GM18870 (cell line): Measurements from ENCODE around the gene FAM217A.
"Not testable (repeated sequence)": the region's sequence is repeated elsewhere in the genome, so short reads cannot be mapped to it uniquely, and the experiment has no call there.

Experiments
- ATAC-seq: cut with Tn5 transposase; IDR thresholded peaks from one replicate; pipeline ENCODE4 v1.9.1; 2021; ENCODE audit warnings: moderate library complexity; ENCODE audit not compliant: unreplicated experiment

Gene FAM217A, protein sequence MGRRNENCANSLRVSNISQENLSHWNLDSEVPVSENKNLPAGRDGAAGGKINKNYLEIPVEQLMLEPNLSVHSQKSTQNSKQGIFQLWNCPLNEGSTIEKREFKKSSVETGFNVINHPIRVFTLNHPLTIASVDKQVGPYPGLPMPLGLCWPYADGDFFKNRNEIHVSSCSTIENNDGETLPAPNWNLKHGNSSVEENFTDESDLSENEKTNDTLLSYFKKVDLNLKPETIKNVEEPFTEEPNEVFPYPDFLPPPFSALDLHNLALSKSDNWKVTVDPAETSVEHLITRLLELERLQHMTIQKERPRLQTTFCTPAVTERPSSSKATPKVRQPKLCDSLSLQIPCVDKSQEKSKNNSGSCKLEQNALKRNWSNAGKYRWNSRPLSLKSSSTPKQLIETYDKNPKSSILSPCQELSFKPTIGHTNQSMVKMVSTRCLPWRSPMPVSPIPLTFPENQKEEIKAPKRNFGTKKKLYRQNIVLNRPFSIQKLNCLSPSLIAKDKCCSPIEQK

DNA sequence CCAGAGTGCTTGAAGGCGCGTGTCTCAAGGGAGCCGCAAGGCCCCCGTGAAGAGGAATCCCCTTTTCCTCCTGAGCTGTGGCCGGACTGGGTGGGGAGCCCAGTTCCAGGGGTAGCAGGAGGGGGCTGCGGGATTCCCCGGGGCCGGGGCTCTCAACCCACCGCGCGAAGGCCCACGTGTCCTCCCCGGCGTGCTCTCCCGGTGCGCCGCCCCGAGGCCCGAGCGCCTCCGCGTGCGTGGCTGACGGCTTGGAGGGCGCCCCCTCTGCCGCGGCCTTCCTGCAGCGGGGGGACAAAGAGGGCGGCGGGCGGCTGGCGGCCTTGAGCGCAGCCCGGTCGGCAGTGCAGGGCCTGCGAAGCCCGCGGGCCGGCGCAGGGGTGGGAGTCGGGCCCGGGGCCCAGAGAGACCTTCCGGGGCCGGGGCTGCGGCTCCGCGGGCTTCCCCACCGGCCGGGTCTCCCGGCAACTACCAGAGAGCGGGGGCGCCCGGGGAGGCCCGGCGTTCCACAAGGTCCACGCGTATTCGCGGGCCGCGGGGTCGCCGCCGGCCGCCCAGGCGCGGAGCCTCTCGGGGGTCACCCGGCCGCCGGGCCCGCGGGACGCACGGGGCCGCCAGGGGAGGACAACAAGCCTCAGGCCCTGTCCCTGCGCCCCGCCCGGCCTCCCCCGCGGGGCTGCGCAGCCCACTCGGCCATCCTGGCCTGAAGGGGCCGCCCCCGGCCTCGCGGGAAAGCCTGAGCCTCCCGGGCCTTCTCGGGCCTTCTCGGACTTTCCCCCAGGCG is at the start of gene FAM217A:
Gene FAM217A (minus strand): TSS at position 447 of the 781 bp plus-strand sequence. CDS start 1,723 bp downstream, outside the sequence.
- no peak for ATAC-seq

DNA sequence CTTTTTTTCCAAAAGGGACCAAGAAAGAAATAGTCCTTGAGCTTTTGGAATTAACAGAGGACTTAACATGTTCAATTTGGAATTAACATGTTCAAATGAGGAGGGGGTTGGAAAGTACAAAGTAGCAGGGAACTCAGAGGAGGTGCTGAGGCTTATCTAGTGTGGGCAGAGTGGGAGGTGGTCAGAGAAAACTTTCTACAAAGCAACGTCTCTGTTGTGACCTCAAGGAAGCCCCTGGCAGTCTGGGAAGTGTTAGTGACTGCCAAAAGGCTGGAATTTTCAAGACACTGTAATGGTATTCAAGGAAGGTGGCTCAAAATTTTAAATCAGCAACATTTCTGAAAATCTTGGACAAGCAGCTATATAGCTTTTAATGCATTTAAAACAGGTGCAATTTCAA is 49.1 kb upstream of the FAM217A start:
- no peak for ATAC-seq

DNA sequence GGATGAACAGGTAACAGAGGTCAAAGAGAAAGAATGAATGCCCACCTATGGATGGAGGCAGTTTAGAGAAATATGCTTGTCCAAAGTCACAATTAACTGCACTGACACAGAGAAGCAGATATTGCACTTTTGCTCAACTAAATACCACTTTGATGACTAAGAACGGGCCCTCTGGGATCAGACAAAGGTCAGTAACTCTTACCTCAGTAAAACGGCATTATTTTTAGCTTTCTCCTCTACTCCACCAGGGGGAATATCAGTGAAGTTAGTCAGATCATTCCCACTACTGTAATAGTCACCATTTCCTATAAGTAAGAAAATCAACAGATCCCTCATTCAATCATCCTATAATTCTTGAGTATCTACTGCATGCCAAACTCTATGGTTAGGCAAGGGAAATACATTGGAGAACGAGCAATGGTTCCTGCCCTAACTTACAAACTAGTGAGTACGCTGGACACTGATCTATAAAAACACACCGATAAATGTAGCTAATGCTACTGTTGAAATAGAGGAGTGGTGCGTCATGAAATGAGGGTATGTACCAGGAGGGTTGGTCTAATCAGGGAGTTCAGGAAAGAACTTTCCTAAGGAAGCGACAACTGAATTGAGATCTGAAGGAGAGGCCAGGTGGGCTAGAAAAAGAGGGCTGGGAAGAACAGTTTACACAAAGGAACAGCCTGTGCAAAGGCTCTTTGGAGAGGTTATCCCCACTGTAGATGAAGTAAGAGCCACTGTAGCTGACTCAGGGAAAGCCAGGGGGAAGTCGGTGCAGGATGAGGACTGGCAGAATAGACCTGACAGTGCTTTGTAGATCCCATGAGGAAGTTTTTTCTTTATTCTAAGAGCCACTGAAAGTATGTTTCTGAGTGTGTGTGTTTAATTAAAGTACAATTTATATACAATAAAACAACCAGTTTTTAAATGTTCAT is 47.3 kb upstream of the FAM217A start:
- no peak for ATAC-seq

DNA sequence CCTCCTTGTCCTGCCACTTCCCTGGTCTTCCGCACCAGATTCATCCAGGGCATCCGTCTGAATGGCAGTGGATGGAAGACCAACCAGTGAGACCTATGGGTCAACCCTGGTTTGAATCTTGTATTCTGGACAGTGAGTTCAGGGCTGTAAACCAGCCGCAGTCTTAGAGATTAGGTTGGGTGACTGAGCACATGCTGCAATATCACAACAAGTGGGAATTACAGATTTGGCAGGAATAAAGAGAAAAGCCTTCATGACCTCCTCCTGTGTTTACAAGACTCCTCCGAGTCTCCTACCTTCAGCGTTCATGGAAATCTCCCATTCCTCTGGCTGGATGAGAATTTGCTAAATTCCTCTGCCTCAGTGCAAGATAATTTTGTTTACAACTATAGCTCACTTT is 46.6 kb upstream of the FAM217A start:
- ATAC-seq = no peak

DNA sequence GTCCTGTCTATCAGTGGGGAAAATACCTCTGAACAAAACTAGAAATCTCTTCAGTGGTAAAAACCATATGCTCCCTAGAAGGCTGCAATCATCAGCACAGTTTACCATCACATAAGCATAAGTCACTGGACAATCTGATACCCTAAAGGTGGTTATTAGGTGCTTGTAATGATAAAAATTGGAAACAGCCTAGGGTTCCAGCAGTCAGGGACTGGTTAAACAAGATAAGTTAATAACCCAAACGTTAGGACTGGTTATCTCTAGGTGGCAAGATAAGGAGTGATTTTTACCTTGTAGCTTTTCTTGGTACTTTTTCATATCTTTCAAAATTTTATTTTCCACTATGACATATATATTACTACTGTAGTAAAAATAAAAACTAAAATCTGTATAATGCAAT is 45.4 kb upstream of the FAM217A start:
- no peak for ATAC-seq

DNA sequence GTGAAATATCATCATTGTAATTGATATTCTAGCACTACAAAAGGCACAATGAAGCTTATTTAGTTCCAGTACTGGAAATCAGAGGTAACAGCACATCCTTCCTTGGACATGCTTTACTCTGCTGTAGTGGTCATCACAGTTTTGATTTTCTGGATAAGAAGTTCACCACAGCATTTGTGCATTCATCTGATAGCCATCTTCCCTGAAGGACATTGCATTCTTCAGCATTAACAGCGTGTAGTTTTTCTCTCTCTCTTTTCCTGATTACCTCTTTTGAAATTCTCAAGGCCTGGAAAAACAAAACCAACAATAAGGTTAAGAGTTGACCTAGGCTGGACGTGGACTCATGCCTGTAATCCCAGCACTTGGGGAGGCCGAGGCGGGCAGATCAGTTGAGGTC is 36.8 kb upstream of the FAM217A start:
- ATAC-seq = no peak

DNA sequence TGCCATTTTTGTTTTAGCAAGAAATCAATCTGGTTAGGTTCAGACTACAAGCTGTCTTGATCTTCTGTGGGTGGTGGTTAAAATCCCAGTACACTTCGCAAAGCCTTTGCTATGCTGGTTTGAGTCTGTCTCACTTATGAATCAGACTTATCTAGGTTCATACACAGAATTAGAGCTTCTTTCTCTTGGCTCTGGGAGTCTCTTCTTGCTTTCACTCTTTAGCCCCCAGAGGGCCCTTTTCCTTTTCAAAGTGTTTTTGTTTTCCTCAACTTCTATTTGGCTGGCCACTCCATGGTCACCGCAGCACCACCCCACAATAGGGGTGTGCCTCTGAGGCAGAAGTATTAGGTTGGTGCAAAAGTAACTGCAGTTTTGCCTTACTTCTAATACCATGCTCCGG is 35.2 kb upstream of the FAM217A start:
- no peak for ATAC-seq

DNA sequence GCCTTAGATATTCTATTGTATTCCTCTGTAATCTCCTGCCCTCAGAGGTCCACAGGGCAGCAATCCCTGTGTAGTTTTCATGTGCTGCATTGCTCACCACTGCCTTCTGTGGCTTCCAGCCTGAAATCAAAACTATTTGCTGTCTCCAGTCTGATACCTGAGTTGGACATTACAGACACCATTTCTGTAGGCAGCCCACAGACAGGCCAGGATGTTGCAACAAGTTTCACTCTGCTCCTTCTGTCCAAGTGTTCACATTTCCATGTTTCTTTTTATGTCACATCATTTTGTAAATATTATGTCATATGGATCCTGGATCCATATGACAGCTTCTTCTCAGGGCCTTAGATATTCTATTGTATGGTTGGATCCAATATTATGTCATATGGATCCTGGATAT is 34.7 kb upstream of the FAM217A start:
- ATAC-seq = no peak

DNA sequence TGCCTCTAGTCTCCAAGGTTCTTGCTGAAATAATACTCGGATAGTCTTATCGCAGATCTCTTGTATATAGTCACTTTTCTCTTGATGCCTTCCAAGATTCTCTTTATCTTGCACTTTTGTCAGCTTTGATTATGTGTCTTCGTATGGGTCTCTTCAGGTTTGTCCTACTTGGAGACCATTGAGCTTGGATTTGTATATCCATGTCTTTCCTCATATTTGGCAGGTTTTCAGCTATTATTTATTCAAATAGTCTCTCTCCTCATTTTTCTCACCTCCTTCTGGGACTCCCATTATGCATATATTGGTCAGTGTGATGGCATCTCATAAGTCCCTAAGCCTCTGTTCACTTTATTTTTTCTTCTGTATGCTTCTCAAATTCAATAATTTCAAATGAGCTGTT is 33.4 kb upstream of the FAM217A start:
- no peak for ATAC-seq

DNA sequence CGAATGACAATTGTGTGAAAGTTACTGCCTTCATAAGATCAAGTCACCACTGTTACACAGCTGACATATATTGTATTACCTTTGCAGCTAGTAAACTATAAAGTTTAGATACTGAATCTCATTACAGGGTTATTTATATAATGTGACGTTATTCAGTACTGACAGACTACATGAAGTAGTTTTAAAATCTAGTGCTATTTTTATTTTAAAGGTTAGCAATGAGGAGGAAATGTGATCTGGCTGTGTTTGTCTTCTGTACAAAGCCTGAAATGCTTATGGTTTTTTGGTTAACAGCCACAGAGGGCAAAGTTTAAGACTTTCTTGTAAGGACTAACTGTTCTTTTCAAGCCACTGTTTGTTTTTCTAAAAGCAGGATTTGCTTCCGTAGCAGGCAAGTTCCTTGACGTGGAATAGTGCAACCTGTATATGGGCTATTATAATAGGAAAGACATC is 30.5 kb upstream of the FAM217A start:
- not testable (repeated sequence) for ATAC-seq

DNA sequence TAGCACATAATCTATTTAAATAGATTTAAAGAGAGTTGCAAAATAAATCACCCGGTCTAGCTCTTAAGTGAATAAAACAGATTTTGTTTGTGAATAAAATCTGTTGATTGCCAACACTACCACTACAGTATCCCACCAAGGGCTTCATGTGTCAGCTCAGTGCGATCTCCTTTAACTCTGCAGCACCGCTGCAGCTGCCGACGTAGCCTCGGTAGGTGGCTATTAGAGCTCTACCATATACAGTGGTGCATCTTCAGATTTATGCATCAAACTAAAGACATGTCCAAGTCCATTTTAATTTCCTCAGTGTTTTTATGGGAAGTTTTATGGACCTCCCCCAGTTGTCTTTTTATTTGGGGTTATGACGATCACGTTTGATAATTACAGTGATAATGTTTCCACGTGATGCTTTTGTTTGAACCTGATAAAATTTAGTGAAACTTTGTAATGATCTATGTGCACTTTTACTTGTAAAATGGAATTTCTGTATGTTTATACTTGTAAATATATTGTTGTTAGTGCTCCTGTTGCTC is 29.7 kb upstream of the FAM217A start:
- no peak for ATAC-seq

DNA sequence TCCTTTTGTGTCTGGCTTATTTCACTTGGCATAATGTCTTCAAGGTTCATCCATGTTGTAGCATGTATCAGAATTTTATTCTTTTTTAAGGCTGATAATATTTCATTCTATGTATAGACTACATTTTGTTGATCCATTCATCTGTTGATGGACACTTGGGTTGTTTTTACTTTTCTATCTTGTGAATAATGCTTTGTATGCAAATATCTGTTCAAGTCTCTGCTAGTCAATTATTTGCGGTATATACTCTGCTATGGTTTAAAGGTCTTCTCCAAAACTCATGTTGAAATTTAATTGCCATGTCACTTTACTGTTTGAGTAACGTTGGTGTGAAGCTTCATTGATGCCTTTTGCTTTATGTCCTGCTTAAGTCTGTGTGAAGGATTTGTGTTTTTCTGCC is 28.9 kb upstream of the FAM217A start:
- no peak for ATAC-seq

DNA sequence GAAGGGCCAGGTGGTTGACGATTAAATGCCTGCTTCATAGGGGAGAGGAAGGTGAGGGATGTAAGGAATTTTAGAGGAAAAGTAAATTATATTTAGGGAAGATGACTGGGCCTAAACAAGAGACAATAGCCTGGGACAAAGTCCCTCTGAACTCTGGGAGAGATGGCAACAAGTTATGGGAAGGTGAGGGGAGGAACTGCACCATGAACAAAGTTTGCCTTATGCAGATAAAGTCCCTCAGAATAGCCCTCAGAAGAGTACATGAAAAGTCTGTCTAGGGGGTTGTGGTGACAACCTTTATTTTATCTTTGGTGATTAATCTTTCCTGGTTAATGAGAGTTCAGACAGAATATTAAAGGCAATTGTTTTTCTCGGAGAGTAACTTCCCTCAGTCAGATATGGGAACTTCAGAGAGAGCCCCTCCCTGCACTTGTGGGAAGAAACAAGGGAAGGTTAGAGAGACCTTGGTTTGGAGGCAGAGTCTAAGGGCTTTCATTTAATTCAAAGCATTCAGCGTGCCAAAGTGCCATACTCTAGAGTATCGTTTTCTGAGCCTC is 27.1 kb upstream of the FAM217A start:
- no peak for ATAC-seq

DNA sequence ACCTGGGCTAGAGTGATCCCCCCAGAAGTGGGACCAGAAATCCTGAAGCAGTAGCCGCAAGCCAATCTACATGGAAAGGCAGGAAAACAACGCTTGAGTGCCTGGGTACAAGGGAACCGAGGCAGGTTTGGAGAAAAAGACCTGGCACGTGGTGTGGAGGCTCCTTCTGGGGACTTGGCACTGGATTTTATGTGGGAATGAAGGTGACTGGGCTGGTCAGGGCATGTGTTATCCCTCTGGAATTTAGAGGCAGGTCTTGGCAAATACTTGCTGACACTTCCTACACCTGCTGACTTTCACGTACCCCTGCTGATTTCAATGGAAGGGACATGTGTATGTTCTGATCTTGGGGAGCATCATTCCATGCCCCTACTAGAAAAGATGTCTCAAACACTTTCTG is 25.0 kb upstream of the FAM217A start:
- no peak for ATAC-seq

DNA sequence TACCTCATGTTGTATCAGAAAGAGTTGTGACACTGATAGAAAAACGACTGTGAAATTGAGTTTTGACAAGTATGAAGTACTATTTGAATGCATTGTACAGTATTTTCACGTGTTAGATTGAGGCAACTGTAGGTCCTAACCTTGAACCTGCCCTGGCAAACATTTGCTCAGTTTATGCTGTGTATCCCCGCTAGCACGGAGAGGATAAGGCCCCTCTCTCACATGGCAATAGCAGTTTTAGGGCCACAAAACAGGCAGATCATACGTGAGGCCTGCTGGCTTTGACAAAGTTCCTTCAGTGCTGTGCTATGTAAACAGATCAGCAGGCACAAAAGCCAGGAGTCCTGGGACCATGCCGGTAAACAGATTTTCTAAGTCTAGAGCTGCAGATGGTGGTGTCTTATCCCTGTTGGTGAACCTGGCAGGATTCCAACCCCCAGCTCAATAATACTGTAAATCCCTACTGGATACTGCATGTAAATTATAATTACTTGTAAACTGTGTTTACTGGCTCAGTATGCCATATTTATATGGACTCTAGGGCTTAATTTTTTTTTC is 23.8 kb upstream of the FAM217A start:
- ATAC-seq = no peak

DNA sequence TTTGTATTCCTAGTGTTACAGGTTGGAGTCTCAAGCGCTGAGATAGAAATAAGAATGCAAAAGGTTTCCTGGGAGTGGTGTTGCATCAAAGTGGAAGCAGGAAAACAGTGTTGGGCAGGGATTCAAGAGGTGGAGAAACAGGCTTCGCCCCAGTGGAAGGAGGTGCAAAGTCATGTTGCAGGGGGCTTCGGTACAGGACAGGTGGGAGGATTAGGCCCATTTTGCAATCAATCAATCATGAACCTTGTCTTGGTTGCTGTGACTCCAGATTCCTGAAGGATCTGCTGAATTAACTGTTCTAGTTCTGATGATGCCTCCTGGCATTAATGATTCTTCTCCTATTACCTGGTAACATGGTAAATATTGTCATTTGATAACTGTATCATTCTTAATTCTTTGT is 22.4 kb upstream of the FAM217A start:
- no peak for ATAC-seq

DNA sequence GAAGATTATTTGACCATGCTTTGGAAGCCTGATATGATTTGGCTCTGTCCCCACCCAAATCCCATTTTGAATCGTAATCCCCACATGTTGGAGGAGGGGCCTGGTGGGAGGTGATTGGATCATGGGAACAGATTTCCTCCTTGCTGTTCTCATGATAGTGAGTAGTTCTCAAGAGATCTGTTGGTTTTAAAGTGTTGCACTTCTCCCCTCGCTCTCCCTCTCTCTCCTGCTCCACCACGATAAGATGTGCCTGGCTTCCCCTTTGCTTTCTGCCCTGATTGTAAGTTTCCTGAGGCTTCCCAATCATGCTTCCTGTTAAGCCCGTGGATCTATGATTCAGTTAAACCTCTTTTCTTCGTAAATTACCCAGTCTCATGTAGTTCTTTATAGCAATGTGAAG is 21.7 kb upstream of the FAM217A start:
- ATAC-seq = no peak

DNA sequence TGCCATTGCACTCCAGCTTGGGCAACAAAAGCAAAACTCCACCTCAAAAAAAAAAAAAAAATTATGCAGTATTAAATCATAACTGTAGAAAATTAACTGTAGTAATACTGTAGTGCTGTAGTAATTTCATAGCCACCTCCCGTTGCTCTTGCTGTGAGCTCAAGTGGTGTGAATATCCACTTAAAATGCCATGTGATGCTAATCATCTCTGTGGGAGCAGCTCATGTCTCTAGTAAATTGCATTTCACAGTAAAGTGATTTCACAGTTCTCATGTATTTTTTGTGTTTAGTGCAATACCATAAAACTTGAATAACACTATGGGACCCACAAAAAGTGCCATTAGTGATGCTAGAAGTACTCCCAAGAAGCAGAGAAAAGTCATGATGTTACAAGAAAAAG is 14.4 kb upstream of the FAM217A start:
- no peak for ATAC-seq

DNA sequence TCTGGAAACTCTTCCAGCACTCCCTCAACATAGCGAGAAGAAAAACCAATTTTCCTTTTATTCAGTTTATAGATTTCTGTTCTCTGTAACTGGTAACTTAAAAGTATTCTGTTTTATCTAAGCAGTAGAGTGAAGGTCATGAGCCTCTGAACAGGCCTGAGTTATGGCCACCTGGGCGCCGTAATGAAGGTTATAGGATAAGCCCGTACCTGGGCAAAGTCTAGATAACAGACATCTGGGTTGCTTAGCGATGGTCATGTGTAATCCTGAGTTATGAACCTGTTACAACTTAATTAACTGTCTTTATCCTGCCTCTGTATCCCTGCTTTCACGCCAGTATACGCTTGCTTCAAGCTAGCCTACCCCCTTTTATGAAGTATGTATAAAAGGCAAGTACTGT is 13.0 kb upstream of the FAM217A start:
- ATAC-seq = no peak

DNA sequence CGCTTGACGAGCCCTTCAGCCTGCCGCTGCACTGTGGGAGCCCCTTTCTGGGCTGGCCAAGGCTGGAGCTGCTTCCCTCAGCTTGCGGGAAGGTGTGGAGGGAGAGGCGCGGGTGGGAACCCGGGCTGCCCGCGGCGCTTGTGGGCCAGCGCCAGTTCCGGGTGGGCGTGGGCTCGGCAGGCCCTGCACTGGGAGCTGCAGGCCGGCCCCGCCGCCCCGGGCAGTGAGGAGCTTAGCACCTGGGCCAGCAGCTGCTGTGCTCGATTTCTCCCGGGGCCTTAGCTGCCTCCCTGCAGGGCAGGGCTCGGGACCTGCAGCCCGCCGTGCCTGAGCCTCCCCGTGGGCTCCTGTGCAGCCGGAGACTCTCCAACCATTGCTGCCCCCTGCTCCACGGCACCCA is 11.1 kb upstream of the FAM217A start:
- not testable (repeated sequence) for ATAC-seq
